Hepatocyte (in vitro differentiated cells): ENCODE measurements around the gene BTBD19.

Source experiments
- EZH2 ChIP-seq: fragments of 200-600 bp; sonication (generic); IDR thresholded peaks from 2 replicates; pipeline ENCODE4 v1.6.1; 2016; ENCODE audit warnings: antibody characterized with exemption, mild to moderate bottlenecking, borderline replicate concordance
- EZH2phosphoT487 ChIP-seq: fragments of 200-600 bp; sonication (generic); IDR thresholded peaks from one replicate; pipeline ENCODE4 v1.6.1; 2018; ENCODE audit warnings: antibody characterized with exemption, mild to moderate bottlenecking, low read depth, moderate library complexity; ENCODE audit not compliant: unreplicated experiment, severe bottlenecking
- TF ChIP-seq, protein P1 (sequence below): fragments of 200-600 bp; sonication (generic); IDR thresholded peaks from 2 replicates; pipeline ENCODE4 v1.5.1; 2016; ENCODE audit warnings: antibody characterized with exemption, mild to moderate bottlenecking; ENCODE audit not compliant: poor library complexity

DNA sequence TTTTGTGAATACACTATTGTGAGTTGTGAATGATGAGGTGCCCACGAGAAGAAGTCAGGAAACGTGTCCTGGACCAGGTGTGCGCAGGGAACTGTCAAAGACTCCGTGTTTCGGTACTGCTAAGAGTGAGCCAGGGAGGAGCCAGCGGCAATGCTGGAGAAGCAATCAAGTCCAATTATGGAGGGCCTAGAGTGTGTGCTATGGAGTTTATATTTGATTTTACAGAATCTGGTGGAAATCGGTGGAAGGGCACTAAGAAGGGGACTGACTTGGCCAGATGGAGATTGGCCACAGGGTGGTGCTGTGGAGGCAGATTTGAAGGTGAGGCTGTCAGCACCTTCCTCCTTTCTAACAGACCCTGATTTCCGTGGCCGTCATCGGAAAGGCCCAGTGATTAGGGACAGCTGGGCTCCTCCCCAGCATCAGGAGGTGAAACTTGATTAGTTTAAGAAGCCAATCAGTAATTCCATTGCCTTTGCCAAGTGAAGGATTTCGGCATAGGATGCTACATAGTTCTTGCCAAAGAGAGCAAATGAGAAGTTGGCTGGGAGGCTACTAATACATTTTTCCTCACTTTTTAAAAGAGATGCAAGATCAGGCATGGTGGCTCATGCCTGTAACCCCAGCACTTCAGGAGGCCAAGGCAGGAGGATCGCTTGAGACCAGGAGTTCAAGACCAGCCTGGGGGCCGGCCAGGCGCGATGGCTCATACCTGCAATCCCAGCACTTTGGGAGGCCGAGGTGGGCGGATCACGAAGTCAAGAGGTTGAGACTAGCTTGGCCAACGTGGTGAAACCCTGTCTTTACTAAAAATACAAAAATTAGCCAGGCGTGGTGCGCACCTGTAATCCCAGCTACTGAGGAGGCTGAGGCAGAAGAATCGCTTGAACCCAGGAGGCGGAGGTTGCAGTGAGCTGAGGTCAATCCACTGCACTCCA lies 27.7 kb downstream of the BTBD19 start:
- TF ChIP-seq, protein P1, sequence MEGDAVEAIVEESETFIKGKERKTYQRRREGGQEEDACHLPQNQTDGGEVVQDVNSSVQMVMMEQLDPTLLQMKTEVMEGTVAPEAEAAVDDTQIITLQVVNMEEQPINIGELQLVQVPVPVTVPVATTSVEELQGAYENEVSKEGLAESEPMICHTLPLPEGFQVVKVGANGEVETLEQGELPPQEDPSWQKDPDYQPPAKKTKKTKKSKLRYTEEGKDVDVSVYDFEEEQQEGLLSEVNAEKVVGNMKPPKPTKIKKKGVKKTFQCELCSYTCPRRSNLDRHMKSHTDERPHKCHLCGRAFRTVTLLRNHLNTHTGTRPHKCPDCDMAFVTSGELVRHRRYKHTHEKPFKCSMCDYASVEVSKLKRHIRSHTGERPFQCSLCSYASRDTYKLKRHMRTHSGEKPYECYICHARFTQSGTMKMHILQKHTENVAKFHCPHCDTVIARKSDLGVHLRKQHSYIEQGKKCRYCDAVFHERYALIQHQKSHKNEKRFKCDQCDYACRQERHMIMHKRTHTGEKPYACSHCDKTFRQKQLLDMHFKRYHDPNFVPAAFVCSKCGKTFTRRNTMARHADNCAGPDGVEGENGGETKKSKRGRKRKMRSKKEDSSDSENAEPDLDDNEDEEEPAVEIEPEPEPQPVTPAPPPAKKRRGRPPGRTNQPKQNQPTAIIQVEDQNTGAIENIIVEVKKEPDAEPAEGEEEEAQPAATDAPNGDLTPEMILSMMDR, result peak; percentile 87
- no peak for TF ChIP-seq EZH2phosphoT487
- no peak for TF ChIP-seq EZH2
